Lung microvascular endothelial cell (primary cell): ENCODE data around the gene NCBP3. TPM values are rescaled to one million over a fixed set of nuclear protein-coding genes. Genes with fewer than 3 reads are reported as not detected.
"Not testable (repeated sequence)": the region's sequence is repeated elsewhere in the genome, so short reads cannot be mapped to it uniquely, and the experiment has no call there.

Experiments
- DNase-seq, 2 donors: peaks; one replicate each; pipeline versions ENCODE4 v3.0.0 to v3.0.0-alpha.2; 2010; ENCODE audit warnings: low read depth in 2 of 2
- total RNA-seq: library from RNA; depleted of rRNA; stranded (reverse); fragments of >200 nt; gene quantifications from 2 replicates; pipeline ENCODE4 v1.2.1, GENCODE V29; 2014

NCBP3 gene
- total RNA-seq, 1 donor from 2014 or later, result 11.5 TPM

- DNase-seq, result no peak
These were observed 2.3 kb upstream of the NCBP3 start for GRCh38 chr17:3848229-3848835.

- DNase-seq, result no peak
These were observed 1.2 kb upstream of the NCBP3 start for GRCh38 chr17:3847165-3847670.

- DNase-seq, result no peak
These were observed 555 bp upstream of the NCBP3 start for GRCh38 chr17:3846437-3847164.

GRCh38 chr17:3845291-3845620, 790 bp downstream of the NCBP3 start:
- DNase-seq, result peak; percentile 9 to 22

GRCh38 chr17:3844556-3844955, 1.5 kb downstream of the NCBP3 start:
- DNase-seq, result not testable (repeated sequence)

GRCh38 chr17:3843935-3844516, 2.0 kb downstream of the NCBP3 start:
- DNase-seq, result peak; percentile 51 to 69

- no peak for DNase-seq
These were observed 7.8 kb downstream of the NCBP3 start for GRCh38 chr17:3838206-3838605.

GRCh38 chr17:3836551-3836950, 9.5 kb downstream of the NCBP3 start:
- DNase-seq, result no peak

GRCh38 chr17:3835410-3836229, 10.4 kb downstream of the NCBP3 start:
- no peak for DNase-seq

GRCh38 chr17:3834811-3835210, 11.2 kb downstream of the NCBP3 start:
- DNase-seq, result no peak

- DNase-seq, result no peak
These were observed 17.2 kb downstream of the NCBP3 start for GRCh38 chr17:3828852-3829232.

- DNase-seq, result no peak
These were observed 17.7 kb downstream of the NCBP3 start for GRCh38 chr17:3828151-3828851.

GRCh38 chr17:3827124-3827773, 18.8 kb downstream of the NCBP3 start:
- DNase-seq, result peak; percentile 83 to 86

- peak in 1 of 2 donors; percentile 16 for DNase-seq
These were observed 19.9 kb downstream of the NCBP3 start for GRCh38 chr17:3826191-3826590.

- no peak for DNase-seq
These were observed 24.9 kb downstream of the NCBP3 start for GRCh38 chr17:3821101-3821500.

- DNase-seq, result peak; percentile 91 to 94
These were observed 27.3 kb downstream of the NCBP3 start for GRCh38 chr17:3818786-3819185.

GRCh38 chr17:3817851-3818605, 28.0 kb downstream of the NCBP3 start:
- peak in 1 of 2 donors; percentile 30 for DNase-seq

GRCh38 chr17:3815925-3816324, 30.1 kb downstream of the NCBP3 start:
- DNase-seq, result no peak

- DNase-seq, result no peak
These were observed 30.9 kb downstream of the NCBP3 start for GRCh38 chr17:3815122-3815521.

GRCh38 chr17:3814361-3814760, 31.7 kb downstream of the NCBP3 start:
- no peak for DNase-seq
